ENCODE data around the gene SULT1A2.
"Not testable (repeated sequence)": the region's sequence is repeated elsewhere in the genome, so short reads cannot be mapped to it uniquely, and the experiment has no call there.

The SULT1A2 gene

DNA sequence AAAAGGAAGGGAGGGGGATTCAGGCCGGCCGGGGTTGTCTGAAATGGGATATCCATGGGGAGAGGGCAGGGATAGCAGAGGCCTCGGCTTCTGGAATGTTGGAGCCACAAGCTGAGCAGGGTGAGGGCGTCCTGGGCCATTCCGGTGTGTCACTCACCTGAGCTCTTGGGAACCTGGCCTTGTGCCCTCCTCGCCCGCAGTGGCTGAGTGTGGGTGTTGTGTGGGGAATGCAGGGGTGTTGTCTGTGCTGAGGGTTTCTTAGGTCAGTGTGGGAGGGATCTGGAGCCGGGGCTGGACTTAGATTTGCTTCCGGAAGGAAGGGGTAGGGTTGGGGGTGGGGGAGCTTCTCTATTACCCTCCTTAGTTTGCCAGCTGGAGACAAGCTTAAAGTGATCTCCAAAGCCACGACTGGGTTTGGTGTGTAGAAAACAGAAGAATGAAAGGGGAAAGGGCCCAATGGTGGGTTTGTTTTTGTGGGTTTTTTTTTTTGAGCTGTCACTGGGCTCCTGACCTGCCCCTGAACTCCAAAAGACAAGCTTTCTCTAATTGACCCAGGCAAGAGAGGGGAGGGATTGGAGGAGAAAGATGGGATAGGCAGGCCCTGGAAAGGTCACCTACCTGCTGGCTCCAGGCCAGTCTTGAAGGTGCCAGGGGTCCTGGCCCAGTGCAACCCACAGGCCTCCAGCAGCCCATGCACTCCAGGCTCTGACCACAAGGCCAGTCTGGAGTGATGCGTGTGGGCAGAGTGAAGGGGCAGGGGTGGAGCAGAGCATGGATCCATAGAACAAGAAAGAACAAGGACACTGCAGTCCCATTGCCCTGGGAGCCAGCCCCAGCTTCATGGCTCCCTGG, at the start of gene SULT1A2:
Gene SULT1A2 (minus strand): TSS at position 211 of the 852 bp plus-strand sequence. CDS start 1,120 bp downstream, outside the sequence.
- DNase-seq (ENCODE audit: low spot score): no peak

DNA sequence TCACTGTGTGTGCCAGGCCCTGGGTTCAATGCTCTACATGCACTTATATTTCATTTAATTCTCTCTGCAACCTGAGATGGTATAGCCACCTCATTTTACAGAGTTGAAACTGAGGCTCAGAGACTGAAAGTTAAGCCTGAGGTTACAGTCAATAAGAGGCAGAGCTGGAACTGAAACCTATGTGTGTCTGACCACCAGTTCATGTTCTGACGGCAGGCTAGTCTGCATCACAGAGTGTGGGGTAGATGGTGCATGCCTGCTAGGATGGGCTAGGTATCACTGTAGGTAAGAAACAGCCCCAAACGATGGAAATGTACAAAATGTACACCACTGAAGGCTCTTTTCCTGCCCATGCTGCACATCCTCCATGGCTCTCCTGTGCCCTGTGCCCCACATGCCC, 43.1 kb upstream of the SULT1A2 start:
- DNase-seq (ENCODE audit: low spot score): not testable (repeated sequence)

- not testable (repeated sequence) for DNase-seq (ENCODE audit: low spot score)
Observed at GRCh38 chr16:28638359-28638758, 41.5 kb upstream of the SULT1A2 start.

DNA sequence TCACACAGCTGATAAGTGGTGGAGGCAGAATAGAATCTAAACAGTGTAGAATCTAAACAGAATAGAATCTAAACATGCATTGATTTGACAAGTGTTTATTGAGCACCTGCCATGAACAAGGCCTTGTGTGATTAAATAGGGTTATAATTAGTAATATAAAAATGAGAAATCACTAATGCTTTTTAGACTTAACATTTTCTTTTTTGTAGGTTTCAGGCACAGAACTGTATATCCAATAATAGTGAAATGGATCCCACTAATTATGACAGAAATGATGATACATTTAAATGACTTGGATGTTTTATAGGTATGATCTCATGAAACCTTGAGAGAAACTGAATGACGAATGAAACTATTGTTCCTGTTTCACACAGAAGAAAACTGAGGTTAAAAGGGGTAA, 40.9 kb upstream of the SULT1A2 start, which contains the start of gene NPIPB8:
Gene NPIPB8 (plus strand): TSS at position 301 of the 400 bp plus-strand sequence. CDS start 296 bp downstream, outside the sequence.
- not testable (repeated sequence) for DNase-seq (ENCODE audit: low spot score)

DNA sequence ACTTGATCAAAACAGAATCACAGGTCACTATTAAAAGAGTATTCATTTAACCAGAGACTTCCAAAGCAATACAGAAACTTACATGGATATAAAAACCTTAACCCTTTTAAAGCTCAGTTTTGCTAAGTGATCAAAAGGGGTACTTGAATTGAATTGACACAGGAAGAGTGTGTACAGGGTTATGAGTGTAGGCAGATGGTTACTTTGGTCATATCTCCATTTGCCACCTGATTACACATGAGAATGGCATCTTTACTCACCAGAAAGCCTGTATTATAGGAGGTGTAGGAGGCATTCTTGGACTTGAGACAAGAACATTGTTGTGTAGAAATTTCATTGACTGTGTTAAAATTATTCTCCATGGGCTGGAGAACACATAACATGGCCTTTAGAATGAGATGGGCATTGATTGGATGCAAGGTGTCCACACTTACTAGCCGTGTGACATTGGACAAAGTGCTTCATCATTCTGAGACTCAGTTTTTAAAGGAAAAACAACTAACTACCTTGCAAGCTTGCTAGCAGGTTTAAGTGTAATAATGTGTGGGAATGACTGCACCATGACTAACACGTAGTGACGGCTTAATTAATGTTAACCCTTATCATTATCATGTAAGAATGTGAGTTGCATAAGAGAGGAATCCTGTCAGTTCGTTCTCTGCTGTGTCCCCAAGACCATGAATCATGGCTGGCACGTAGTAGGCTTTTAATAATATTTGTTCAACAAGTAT, 39.4 kb upstream of the SULT1A2 start:
- not testable (repeated sequence) for DNase-seq (ENCODE audit: low spot score)

DNA sequence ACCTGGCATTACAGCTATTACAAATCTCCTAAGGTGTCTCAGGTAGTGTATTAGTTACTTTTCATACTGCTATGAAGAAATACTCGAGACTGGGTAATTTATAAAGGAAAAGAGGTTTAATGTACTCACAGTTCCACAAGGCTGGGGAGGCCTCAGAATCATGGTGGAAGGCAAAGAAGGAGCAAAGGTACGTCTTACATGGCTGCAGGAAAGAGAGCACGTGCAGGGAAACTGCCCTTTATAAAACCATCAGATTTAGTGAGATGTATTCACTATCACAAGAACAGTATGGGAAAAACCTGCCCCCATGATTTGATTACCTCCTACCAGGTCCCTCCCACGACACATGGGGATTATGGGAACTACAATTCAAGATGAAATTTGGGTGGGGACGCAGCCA, 34.1 kb upstream of the SULT1A2 start:
- not testable (repeated sequence) for DNase-seq (ENCODE audit: low spot score)

DNA sequence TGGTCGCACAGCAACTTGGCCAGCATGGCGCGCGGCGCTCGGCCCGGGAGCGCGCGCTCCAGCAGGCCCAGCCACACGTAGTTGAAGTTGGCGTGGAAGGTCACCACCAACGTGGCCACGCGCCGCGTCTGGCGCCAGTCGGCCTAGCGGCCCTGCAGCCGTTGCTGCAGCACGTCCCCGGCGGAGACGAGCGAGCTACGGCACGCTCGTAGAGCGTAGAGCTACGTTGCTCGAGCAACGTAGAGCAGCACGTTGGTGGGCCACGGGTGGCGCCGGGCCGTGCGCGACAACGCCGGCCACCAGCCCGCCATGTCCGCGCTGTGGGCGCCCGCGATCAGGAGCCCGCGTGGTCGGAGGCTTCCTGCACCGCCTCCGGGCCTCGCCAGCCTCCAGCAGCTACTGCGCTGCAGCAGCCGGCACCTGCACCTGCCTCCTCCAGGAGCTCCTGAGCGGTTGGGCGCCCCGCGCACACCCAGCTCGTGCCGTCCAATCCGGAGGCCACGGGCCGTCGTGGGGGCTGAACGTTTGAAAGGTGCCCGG, 26.4 kb upstream of the SULT1A2 start:
- DNase-seq (ENCODE audit: low spot score): no peak

DNA sequence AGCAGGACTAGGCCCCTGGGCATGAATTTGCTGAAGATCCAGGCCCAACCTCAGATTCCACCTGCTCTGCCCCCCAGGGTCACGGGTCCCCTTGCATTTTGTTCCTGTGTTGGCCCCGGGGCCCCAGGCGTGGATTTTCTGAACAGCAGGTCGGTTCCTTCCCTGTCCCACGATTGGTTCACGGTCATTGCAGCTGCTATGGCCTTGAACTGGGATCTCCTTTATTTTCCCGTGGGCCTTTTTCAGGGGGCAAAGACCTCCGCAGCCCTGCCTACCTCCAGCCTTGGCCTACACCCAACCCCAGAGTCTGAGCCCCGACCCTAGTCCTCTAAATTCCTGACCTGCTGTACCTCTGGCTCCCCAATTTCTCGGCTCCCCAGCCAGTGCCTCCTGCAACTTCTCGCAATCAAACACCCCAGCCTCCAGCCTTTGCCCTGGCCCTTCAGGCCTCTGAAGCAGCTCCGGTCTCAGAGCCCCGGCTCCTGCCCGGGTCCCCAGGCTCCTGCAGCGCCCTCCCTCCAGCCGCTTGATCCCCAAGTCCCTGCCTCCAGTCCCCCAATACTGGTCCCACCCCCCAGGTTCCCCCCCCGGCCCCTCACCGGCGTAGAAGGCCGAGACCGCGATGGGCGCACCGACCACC, 25.8 kb upstream of the SULT1A2 start:
- DNase-seq (ENCODE audit: low spot score): not testable (repeated sequence)

DNA sequence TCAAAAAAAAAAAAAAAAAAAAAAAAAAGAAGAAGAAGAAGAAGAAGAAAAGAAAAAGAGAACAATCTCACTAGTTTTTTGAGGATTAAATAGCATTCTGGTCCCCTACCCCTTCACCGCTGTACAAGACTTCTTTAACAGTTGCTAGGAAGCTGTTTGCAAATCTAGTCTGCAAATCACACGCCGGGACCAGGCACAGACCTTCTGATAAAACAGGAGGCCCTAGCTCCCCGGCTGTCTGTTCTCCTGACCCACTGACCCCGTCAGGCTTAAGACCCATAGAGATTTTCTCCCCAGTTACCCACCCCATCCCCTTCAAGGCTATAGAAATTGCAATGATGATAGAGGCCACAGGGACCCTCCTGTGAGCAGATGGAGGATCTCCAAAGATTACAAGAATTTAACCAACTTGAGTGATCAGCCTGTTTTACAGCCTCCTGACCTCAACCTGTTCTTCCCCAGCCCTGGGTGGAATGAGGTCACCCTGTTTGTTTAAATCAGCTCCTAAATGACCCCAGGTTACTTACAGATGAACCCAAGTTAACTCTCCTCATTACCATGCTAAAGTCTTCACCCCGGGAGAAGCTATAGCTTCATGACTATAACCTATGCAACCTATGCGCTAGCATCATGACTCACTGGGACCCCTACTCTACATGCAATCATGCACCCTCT, 24.8 kb upstream of the SULT1A2 start:
- DNase-seq (ENCODE audit: low spot score): no peak

- DNase-seq (ENCODE audit: low spot score): not testable (repeated sequence)
Observed at GRCh38 chr16:28620316-28620715, 23.5 kb upstream of the SULT1A2 start.

GRCh38 chr16:28617874-28618273, 21.0 kb upstream of the SULT1A2 start:
- DNase-seq (ENCODE audit: low spot score): no peak

GRCh38 chr16:28616636-28617035, 19.8 kb upstream of the SULT1A2 start:
- DNase-seq (ENCODE audit: low spot score): no peak

DNA sequence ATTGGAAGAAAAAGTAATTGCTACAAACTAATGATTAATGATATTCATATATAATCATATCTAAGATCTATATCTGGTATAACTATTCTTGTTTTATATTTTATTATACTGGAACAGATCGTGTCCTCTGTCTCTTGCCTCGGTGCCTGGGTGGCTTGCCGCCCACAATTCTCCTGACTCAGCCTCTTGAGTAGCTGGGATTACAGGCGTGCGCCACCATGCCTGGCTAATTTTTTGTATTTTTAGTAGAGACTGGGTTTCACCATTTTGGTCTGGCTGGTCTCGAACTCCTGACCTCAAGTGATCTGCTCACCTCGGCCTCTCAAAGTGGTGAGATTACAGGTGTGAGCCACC, 19.4 kb upstream of the SULT1A2 start:
- DNase-seq (ENCODE audit: low spot score): not testable (repeated sequence)

GRCh38 chr16:28615486-28616223, 18.8 kb upstream of the SULT1A2 start:
- not testable (repeated sequence) for DNase-seq (ENCODE audit: low spot score)

DNA sequence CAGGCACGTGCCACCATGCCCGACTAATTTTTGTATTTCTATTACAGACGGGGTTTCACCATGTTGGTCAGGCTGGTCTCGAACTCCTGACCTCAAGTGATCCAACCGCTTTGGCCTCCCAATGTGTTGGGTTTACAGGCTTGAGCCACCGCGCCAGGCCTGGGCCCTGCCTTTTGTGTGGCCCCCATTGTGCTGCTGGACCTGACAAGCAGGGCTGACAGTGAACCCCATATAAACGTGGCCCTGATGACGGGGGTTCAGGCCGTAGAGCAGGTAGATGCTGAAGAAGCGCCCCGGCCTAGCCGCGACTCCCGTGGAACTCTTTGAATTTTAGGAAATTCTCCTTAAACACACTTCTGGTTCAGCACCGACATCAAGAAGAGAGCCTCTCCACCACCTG, 17.7 kb upstream of the SULT1A2 start:
- not testable (repeated sequence) for DNase-seq (ENCODE audit: low spot score)

DNA sequence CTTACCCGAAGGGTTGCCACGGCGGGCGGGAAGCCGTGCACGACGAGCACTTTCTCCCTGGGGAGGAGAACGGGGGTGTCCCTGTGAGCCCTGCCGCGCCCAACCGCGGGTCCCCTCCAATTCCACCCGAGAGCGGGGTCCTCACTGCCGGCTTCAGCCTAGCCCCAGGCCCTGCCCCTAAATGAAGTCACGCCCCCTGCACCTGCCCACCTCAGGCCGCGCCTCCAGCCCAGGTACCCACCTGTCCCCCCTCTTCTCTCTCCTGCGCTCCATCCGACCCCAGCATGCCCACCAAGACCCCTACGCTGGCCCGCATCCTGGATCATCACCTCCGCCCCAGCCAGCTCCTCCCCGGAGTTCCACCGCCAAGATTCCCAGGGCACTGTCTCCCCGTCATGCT, 17.1 kb upstream of the SULT1A2 start:
- DNase-seq (ENCODE audit: low spot score): not testable (repeated sequence)

DNA sequence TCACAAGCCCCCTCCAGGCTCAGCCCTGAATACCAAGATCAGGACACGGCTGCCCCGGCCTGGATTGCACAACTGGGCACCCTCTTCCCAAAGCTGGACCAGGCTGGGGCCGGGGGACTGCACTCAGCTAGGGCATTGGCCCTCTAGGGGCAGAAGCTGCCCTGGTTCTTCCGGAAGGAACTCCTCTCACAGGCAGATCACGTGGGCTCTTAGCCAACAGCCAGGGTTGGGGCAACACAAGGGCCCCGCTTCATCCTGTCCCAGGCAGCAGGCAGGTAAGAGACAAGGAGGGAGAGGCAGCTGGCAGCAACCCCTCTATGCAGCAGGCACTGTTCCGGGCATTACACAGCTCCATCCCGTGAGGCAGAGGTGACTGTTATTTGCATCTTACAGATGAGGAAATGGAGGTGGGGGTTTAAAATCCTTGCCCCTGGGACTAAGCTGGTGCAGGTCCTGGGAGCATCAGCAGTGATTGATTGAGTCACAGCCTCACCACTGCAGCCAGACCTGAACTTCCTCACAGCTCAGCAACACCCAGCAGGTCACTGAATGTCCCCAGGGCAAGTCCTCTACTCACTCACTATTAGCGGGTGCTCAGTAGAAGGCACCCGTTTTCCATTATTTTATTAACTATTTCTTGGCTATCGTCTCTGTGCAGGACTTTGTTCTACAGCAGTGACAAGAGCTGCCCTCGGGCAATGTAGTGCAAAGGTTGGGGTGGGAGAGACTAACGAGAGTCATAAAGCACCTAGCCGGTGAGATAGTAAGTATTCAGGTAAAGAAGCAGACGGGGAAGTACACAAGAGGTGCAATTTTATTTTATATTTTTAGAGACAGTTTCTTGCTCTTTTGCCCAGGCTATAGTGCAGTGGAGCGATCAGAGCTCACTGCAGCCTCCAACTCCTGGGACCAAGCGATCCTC, 15.8 kb upstream of the SULT1A2 start:
- DNase-seq (ENCODE audit: low spot score): not testable (repeated sequence)

DNA sequence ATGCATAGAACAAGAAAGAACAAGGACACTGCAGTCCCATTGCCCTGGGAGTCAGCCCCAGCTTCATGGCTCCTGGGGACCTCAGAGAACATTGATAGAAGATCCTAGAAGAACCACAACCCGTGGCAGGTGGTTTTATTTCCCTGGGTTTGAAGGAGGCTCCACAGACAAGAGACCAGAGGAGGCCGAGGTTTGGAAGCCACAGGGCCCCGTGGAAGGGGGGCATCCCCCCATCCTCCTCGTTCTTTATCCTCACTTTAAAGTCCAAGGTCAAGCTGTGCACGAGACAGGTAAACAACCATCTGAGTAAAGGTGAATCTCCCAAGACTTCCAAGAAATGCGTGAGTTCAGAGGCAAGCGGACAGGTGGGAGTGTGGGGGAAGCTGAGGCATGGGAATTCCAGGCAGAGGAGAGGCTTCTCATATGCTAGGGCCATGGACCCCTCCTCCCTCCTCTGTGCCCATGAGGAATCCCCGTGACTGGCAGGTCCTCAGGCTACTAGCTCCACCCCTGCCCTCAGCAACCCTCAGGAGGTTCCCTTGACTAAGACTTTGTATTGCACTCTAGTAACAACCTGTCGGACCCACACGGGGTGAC, 13.8 kb upstream of the SULT1A2 start:
- DNase-seq (ENCODE audit: low spot score): no peak

Measured in left forelimb (tissue), 1 donor.